Subcutaneous adipose tissue (tissue), 4 donors: ENCODE results near the gene KLK7. TPM values are rescaled to one million over a fixed set of nuclear protein-coding genes. Genes with fewer than 3 reads are reported as not detected.

Experiments used
- total RNA-seq, 4 donors: library from RNA; depleted of rRNA; stranded (reverse); fragments of >200 nt; gene quantifications; one replicate each; pipeline ENCODE4 v1.1.0, GENCODE V29; 2016
- TF ChIP-seq, protein P1 (sequence below): fragments of 450-650 bp; IDR thresholded peaks from one replicate; pipeline ENCODE4 v1.5.1; 2016; ENCODE audit warnings: low read depth, mild to moderate bottlenecking, control low read depth, antibody characterized with exemption, moderate library complexity

The KLK7 gene
- total RNA-seq, 4 donors from 2014 or later, result 1.5 TPM; not detected in 3

DNA sequence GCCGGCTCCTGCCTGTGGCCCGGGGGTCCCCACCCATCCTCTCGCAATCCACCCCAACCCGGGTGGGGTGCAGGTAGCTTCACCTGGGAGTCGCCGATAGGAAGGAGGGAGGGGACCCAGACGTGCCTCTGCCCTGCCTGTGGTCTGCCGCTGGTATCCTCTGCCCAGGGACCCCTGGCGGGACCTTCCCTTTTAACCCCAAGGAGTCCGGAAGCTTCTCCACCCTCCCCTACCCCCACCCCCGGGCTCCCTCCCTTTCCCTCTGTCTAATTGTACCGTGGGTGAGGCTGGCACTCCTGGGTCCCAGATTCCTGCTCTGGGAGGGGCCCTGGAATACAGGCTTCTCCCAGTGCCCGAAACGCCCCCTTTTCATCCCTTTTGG is 35.8 kb upstream of the KLK7 start, which contains the start of gene KLK10:
Gene KLK10, minus strand, starts transcription at position 166 of the 382 bp plus-strand sequence. CDS start 579 bp downstream, outside the sequence.
- TF ChIP-seq, protein P1, sequence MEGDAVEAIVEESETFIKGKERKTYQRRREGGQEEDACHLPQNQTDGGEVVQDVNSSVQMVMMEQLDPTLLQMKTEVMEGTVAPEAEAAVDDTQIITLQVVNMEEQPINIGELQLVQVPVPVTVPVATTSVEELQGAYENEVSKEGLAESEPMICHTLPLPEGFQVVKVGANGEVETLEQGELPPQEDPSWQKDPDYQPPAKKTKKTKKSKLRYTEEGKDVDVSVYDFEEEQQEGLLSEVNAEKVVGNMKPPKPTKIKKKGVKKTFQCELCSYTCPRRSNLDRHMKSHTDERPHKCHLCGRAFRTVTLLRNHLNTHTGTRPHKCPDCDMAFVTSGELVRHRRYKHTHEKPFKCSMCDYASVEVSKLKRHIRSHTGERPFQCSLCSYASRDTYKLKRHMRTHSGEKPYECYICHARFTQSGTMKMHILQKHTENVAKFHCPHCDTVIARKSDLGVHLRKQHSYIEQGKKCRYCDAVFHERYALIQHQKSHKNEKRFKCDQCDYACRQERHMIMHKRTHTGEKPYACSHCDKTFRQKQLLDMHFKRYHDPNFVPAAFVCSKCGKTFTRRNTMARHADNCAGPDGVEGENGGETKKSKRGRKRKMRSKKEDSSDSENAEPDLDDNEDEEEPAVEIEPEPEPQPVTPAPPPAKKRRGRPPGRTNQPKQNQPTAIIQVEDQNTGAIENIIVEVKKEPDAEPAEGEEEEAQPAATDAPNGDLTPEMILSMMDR, result no peak

DNA sequence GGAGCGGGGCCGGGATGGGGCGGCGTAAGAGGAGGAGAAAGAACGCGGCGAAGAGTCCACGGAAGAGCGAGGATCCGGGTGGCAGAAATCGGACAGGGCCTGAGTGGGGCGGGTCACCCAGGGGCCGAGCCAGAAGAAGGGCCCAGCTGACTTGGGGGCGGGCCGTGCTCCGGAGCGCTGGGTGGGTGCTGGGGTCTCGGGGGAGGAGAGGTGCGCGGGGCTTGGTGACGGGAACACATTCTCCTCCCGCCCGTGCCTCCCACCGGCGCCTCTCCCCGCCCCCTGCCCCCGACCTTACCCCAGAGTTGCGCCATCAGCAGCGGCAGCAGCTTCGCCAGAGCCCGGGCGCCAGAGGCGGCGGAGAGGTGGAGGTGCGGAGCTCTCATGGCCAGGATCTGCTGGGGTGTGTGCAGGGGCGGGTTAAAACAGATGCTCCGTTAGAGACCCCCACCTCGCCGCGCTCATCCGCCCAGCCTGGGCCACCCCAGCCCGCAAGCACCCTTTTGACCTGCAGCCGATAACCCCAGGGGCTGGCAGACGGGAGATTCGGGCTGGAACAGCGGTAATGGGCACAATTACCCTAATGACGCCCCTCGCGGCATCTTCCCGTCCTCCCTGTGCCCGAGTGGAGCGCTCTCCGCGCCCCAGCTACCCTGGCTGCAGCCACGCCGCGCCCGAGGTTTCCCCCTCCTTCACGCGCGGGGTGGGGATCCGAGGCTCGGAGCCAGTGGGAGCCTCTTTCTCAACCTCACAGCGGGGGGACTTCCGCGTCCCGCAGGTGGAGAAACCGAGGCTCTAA is 35.2 kb upstream of the KLK7 start:
- TF ChIP-seq, protein P1, result no peak

DNA sequence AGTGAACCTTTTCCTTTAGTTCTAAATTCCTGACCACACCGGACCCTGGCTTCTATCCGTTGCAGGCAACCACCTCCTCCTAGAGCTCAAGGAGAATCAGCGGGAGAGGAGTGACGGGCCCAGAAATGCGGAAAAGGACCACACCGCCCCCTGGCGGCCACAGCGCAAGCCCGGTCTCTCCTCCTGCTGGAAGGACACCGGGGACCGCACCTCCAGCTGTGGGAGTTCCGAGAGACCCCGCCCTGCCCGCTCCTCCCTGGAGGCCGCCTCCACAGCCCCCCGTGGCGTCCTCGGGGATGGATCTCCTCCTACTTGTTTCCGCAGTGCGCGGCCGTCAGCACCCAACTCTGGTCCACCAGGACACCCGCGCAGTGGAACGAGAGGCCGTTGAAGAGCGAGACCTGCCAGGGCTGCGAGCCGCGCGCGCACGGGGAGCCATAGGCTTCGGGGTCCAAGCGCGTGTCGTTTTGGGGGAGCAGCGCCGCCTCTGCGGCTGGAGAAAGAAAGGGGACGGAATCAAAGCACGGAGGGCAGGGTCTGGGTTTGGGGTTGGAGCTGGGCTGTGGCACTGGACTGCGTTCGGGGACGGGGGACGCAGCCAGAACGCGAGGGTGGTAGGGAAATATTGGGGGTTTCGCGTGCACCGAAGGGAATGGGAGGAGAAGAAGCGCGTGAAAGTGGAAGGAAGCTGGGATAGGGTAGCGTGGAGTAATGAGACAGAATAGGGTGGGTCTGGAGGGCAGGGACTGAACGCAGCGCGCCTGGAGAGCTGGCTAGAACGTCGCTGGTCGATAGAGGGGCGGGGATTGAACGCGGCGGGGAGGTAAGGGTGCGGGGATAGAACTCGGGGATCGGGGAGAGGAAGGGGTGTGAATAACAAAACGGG is 33.3 kb upstream of the KLK7 start:
- TF ChIP-seq, protein P1, result no peak

DNA sequence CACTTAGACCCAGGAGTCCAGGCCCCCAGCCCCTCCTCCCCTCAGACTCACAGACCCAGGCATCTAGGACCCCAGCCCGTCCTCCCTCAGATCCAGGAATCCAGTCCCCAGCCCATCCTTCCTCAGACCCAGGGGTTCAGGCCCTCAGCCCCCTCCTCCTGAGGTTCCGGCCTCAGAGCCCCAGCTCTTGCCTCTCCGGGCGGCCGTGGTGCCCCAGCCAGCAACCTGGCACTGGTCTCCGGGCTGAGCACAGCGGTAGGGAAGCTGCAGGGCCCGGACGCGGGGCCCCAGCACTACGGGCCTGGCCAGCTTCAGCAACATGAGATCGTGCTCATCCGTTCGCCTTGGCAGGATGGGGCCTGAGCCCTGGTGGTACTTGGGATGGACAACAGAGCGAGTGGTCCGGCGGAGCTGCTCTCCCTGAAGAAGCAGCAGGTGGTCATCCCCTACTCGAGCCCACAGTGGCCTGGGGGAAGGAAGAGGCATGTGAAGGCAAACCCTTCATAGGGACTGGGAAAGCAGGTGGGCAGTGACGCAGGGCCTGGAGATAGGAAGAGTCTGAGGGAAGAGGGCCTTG is 32.1 kb upstream of the KLK7 start:
- TF ChIP-seq, protein P1, result no peak

DNA sequence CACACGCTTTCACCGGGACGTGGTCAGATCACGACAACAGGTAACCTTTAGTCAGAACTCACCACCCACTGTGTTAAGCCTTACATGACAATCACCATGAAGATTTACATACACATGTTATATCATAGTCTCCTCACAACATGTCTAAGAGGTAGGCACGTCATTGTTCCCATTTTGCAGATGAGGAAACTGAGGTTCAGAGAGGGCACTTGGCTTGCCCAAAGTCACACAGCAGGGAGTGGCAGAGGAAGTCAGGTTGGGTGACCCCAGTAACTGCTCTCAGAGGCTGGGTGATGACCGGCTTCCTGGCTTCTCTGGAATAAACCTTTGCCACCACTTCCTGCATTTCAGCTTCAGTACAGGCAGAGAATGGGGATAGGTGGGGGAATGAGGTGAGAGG is 30.5 kb upstream of the KLK7 start:
- TF ChIP-seq, protein P1, result no peak

DNA sequence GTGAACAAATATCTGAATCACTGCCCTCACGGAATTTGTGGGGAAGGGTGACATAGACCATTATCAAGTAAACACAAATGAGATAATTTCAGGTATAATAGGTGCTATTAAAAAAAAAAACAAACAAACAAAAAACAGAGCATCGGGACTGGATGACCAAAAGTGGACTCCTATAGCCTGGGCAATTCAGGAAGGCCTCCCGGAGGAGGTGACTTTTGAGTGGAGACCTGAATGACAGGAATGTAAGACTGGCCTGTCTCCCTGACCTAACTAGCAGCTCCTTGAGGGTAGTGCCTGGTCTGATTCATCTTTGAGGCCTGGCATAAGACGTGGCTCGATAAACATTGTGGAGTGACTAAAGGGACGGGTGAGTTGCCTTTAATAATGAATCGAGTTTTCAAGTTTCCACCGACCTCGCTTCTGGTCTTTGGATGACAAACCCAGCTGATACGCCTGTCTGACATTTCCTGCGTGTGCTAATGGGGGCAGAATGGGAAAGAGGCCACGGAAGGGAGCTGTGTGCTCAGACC is 29.0 kb upstream of the KLK7 start:
- TF ChIP-seq, protein P1, result no peak
